Calu3 (cell line): ENCODE measurements around the gene APOBEC4. TPM values are rescaled to one million over a fixed set of nuclear protein-coding genes. Genes with fewer than 3 reads are reported as not detected.
"Not testable (repeated sequence)": the region's sequence is repeated elsewhere in the genome, so short reads cannot be mapped to it uniquely, and the experiment has no call there.

ENCODE experiments used
- BruUV-seq: library from RNA; stranded (reverse); fragments of 400-500 nt; replicated peaks from 2 replicates; lab custom pipeline; 2021; lab: Mats Ljungman, UMichigan
- CTCF ChIA-PET: fragments of 300-600 bp; sonication (Branson Sonifier 250); formaldehyde crosslinking; loops from one replicate; lab custom pipeline; 2022; ENCODE audit warnings: antibody characterized with exemption; lab: Charles Lee
- DNase-seq: peaks from one replicate; pipeline ENCODE4 v3.0.0; 2022
- H3K27ac Mint-ChIP-seq: one replicate; pipeline ENCODE4 v1.8.0; 2022; ENCODE audit warnings: mixed read lengths; ENCODE audit not compliant: unreplicated experiment
- H3K27me3 Mint-ChIP-seq: one replicate; pipeline ENCODE4 v1.8.0; 2022; ENCODE audit warnings: mixed read lengths; ENCODE audit not compliant: unreplicated experiment
- H3K36me3 Mint-ChIP-seq: one replicate; pipeline ENCODE4 v1.8.0; 2022; ENCODE audit warnings: mild to moderate bottlenecking, moderate library complexity, mixed read lengths; ENCODE audit not compliant: insufficient read depth, unreplicated experiment
- H3K4me1 Mint-ChIP-seq: one replicate; pipeline ENCODE4 v1.8.0; 2022; ENCODE audit warnings: mild to moderate bottlenecking, low read depth, mixed read lengths; ENCODE audit not compliant: unreplicated experiment
- H3K4me3 Mint-ChIP-seq: one replicate; pipeline ENCODE4 v1.8.0; 2022; ENCODE audit warnings: mild to moderate bottlenecking, low read depth, moderate library complexity, mixed read lengths; ENCODE audit not compliant: unreplicated experiment
- H3K9me3 Mint-ChIP-seq: one replicate; pipeline ENCODE4 v1.8.0; 2022; ENCODE audit warnings: low read depth, mixed read lengths; ENCODE audit not compliant: unreplicated experiment
- intact Hi-C: fragments of 100-400 bp; cut with micrococcal nuclease; formaldehyde crosslinking; loops from one replicate; pipeline ENCODE4 v1.10.0; 2022; ENCODE audit not compliant: unreplicated experiment
- total RNA-seq: library from RNA; stranded (reverse); gene quantifications from 2 replicates; pipeline ENCODE4 v1.2.3, GENCODE V29; 2022
- TF ChIP-seq, protein P1 (sequence below): fragments of 200-600 bp; IDR thresholded peaks from one replicate; pipeline ENCODE4 v1.8.0; 2022; ENCODE audit warnings: antibody characterized with exemption; ENCODE audit not compliant: unreplicated experiment

Gene APOBEC4
- total RNA-seq, 1 experiment from 2014 or later: not detected

GRCh38 chr1:183632114-183632513 is 21.0 kb downstream of the APOBEC4 start:
- intact Hi-C loops: loop anchor here (2.0 to 5.0 kb wide), 3 partner anchors 53 to 670 kb away; partner anchors contain the start of gene TSEN15
- Mint-ChIP-seq H3K36me3 (peaks cover 67% of the 10 kb centered on the region), H3K4me3 (no peak overlapping the region), H3K9me3 (no peaks in the 10 kb centered on the region), H3K27me3 (peaks cover 10% of the 10 kb centered on the region), H3K27ac (no peak overlapping the region), H3K4me1 (peaks cover 38% of the 10 kb centered on the region)
- CTCF ChIA-PET: interaction anchor here (1.2 kb wide), 1 partner anchor 284 kb away, joined by 4 read pairs; no protein-coding TSS in a partner anchor
- BruUV-seq: no TSS peak
- no peak for DNase-seq
- TF ChIP-seq, protein P1, sequence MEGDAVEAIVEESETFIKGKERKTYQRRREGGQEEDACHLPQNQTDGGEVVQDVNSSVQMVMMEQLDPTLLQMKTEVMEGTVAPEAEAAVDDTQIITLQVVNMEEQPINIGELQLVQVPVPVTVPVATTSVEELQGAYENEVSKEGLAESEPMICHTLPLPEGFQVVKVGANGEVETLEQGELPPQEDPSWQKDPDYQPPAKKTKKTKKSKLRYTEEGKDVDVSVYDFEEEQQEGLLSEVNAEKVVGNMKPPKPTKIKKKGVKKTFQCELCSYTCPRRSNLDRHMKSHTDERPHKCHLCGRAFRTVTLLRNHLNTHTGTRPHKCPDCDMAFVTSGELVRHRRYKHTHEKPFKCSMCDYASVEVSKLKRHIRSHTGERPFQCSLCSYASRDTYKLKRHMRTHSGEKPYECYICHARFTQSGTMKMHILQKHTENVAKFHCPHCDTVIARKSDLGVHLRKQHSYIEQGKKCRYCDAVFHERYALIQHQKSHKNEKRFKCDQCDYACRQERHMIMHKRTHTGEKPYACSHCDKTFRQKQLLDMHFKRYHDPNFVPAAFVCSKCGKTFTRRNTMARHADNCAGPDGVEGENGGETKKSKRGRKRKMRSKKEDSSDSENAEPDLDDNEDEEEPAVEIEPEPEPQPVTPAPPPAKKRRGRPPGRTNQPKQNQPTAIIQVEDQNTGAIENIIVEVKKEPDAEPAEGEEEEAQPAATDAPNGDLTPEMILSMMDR: no peak

- Mint-ChIP-seq H3K36me3 (peaks cover 59% of the 10 kb centered on the region), H3K27ac (peak overlapping the region; percentile 7), H3K9me3 (no peaks in the 10 kb centered on the region), H3K4me3 (peak overlapping the region; percentile 4), H3K4me1 (peaks cover 27% of the 10 kb centered on the region), H3K27me3 (no peaks in the 10 kb centered on the region)
- DNase-seq: no peak
- intact Hi-C loops: loop anchor here (5.0 kb wide), 2 partner anchors 422 to 668 kb away; partner anchors contain the start of gene TSEN15
- no TSS peak for BruUV-seq
- TF ChIP-seq, protein P1: no peak
- CTCF ChIA-PET: interaction anchor here (1.2 kb wide), 1 partner anchor 285 kb away, joined by 4 read pairs; no protein-coding TSS in a partner anchor
These were observed 22.4 kb downstream of the APOBEC4 start for GRCh38 chr1:183630748-183631147.

GRCh38 chr1:183628537-183628936 is 24.6 kb downstream of the APOBEC4 start:
- Mint-ChIP-seq H3K4me1 (peaks cover 35% of the 10 kb centered on the region), H3K27ac (no peak overlapping the region), H3K9me3 (no peaks in the 10 kb centered on the region), H3K27me3 (no peaks in the 10 kb centered on the region), H3K4me3 (no peak overlapping the region), H3K36me3 (peaks cover 49% of the 10 kb centered on the region)
- TF ChIP-seq, protein P1: no peak
- CTCF ChIA-PET: interaction anchor here (0.7 kb wide), 1 partner anchor 59 kb away, joined by 6 read pairs; no protein-coding TSS in a partner anchor
- intact Hi-C loops: no loop called here
- no peak for DNase-seq
- no TSS peak for BruUV-seq

GRCh38 chr1:183626236-183626635 is 26.9 kb downstream of the APOBEC4 start:
- H3K4me3 Mint-ChIP-seq, H3K27ac Mint-ChIP-seq, intact Hi-C loops, H3K9me3 Mint-ChIP-seq, DNase-seq, CTCF ChIA-PET, H3K27me3 Mint-ChIP-seq: not testable (repeated sequence)
- Mint-ChIP-seq H3K36me3 (peaks cover 47% of the 10 kb centered on the region), H3K4me1 (peaks cover 42% of the 10 kb centered on the region)
- TSS peak; percentile 18 for BruUV-seq
